H1 (cell line): ENCODE data around the gene DDX41. TPM values are rescaled to one million over a fixed set of nuclear protein-coding genes. Genes with fewer than 3 reads are reported as not detected.

ENCODE experiments used
- KDM5A ChIP-seq: fragments of 200-600 bp; IDR thresholded peaks from 2 replicates; pipeline ENCODE4 v1.7.1; 2012; ENCODE audit warnings: mild to moderate bottlenecking, low read length, inconsistent platforms, mixed read lengths
- MAFK ChIP-seq: IDR thresholded peaks from 2 replicates; pipeline ENCODE4 v1.6.1; 2012; ENCODE audit warnings: low read depth, mild to moderate bottlenecking, improper control_type of control experiment, low read length
- PHF8 ChIP-seq: fragments of 200-600 bp; sonication (generic); conservative IDR thresholded peaks from 2 replicates; pipeline ENCODE4 v1.7.1; 2012; ENCODE audit warnings: low read depth, mild to moderate bottlenecking, inconsistent platforms, low read length, moderate library complexity
- RNF2 ChIP-seq: fragments of 200-900, 300-1000 bp; sonication (generic); IDR thresholded peaks from 2 replicates; pipeline ENCODE4 v1.7.1; 2016; ENCODE audit warnings: borderline replicate concordance, low read depth, mild to moderate bottlenecking, antibody characterized with exemption, low read length; ENCODE audit not compliant: poor library complexity, severe bottlenecking; ENCODE audit errors: missing control alignments
- SP4 ChIP-seq: IDR thresholded peaks from 2 replicates; pipeline ENCODE4 v1.6.1; 2012; ENCODE audit warnings: low read length, inconsistent platforms
- TEAD4 ChIP-seq: IDR thresholded peaks from 2 replicates; pipeline ENCODE4 v1.6.1; 2012; ENCODE audit warnings: low read depth, low read length, inconsistent platforms, mixed read lengths
- polyA plus RNA-seq, 7 experiments: library from polyadenylated mRNA; depleted of rRNA in 3 of 7; stranded (reverse) in 5 of 7; unstranded in 2 of 7; fragments of >200 nt in 5 of 7; fragments of 200-250 nt in 2 of 7; gene quantifications; 1 replicate in 5 of 7; 2 replicates in 1 of 7; 4 replicates in 1 of 7; pipeline versions ENCODE4 v1.2.1 to v1.2.3, GENCODE V29; 2011 to 2013; ENCODE audit warnings: missing spikeins in 2 of 7, mixed read lengths in 2 of 7
- total RNA-seq: library from RNA; stranded (reverse); fragmentation: NEBNext Ultra II Directional; extraction: Animal tissue kit (Norgen Biotek cat#: 25700); gene quantifications from 2 replicates; pipeline ENCODE4 v1.2.1, GENCODE V29; 2021

The DDX41 gene
- total and polyA plus RNA-seq, 2 of the 8 experiments (the other 6 are each of a cell fraction or from before 2014, with no cell fraction given) = 102 to 135 TPM

GRCh38 chr5:177519463-177520235, 2.9 kb upstream of the DDX41 start (continued):
- TF ChIP-seq PHF8 = no peak
- TF ChIP-seq TEAD4 = no peak
- TF ChIP-seq MAFK = no peak
- no peak for TF ChIP-seq KDM5A
- TF ChIP-seq SP4 = no peak
- no peak for TF ChIP-seq RNF2
